OCI-LY1 (cell line): Measurements from ENCODE around the gene MRPL24.

Source experiments
- H2AFZ ChIP-seq: fragments of 200-600 bp; sonication (generic), shearing (Covaris generic); 2 replicates; pipeline ENCODE4 v1.6.0; 2014; ENCODE audit warnings: antibody characterized with exemption, mild to moderate bottlenecking, low read length
- H3F3A ChIP-seq: fragments of 200-600 bp; sonication (generic), shearing (Covaris generic); 2 replicates; pipeline ENCODE4 v1.6.0; 2014; ENCODE audit warnings: mild to moderate bottlenecking, antibody characterized with exemption, low read length, moderate library complexity; ENCODE audit not compliant: insufficient read depth
- H3K27ac ChIP-seq: fragments of 200-600 bp; sonication (generic); 2 replicates; pipeline ENCODE4 v1.5.1; 2014; ENCODE audit warnings: low read length, mixed run types, mild to moderate bottlenecking, low read depth; ENCODE audit not compliant: poor library complexity, severe bottlenecking
- H3K27me3 ChIP-seq: fragments of 200-600 bp; sonication (generic); 2 replicates; pipeline ENCODE4 v1.6.0; 2014; ENCODE audit warnings: antibody characterized with exemption, mild to moderate bottlenecking, low read length, moderate library complexity; ENCODE audit not compliant: insufficient read depth
- H3K36me3 ChIP-seq: fragments of 200-600 bp; sonication (generic); 2 replicates; pipeline ENCODE4 v1.6.1; 2014; ENCODE audit warnings: mild to moderate bottlenecking, antibody characterized with exemption, low read length, moderate library complexity, mixed read lengths; ENCODE audit not compliant: insufficient read depth
- H3K4me1 ChIP-seq: fragments of 200-600 bp; sonication (generic); 2 replicates; pipeline ENCODE4 v1.5.1; 2014; ENCODE audit warnings: mild to moderate bottlenecking, low read length, moderate library complexity; ENCODE audit not compliant: insufficient read depth, severe bottlenecking
- H3K4me2 ChIP-seq: fragments of 200-600 bp; sonication (generic), shearing (Covaris generic); 2 replicates; pipeline ENCODE4 v1.6.1; 2014; ENCODE audit warnings: low read length
- H3K4me3 ChIP-seq: fragments of 200-600 bp; sonication (generic); 2 replicates; pipeline ENCODE4 v1.5.1; 2014; ENCODE audit warnings: low read length, low read depth, mild to moderate bottlenecking, mixed read lengths; ENCODE audit not compliant: poor library complexity, severe bottlenecking
- H3K79me2 ChIP-seq: fragments of 200-600 bp; shearing (Covaris generic); 2 replicates; pipeline ENCODE4 v1.6.1; 2016; ENCODE audit warnings: mixed run types, low read length, mixed read lengths; ENCODE audit not compliant: insufficient read depth
- H3K9ac ChIP-seq: fragments of 200-600 bp; sonication (generic), shearing (Covaris generic); 2 replicates; pipeline ENCODE4 v1.6.1; 2014; ENCODE audit warnings: mild to moderate bottlenecking, low read length, mixed read lengths
- H3K9me2 ChIP-seq: fragments of 200-600 bp; sonication (generic), shearing (Covaris generic); 2 replicates; pipeline ENCODE4 v1.6.1; 2014; ENCODE audit warnings: low read depth, mild to moderate bottlenecking, low read length, mixed read lengths
- H3K9me3 ChIP-seq: fragments of 200-600 bp; shearing (Covaris generic); 2 replicates; pipeline ENCODE4 v1.6.1; 2014; ENCODE audit warnings: low read length, mixed read lengths
- H4K20me1 ChIP-seq: fragments of 200-600 bp; sonication (generic), shearing (Covaris generic); 2 replicates; pipeline ENCODE4 v1.6.0; 2016; ENCODE audit warnings: mild to moderate bottlenecking, low read length; ENCODE audit not compliant: insufficient read depth
- EZH2 ChIP-seq: fragments of 200-600 bp; sonication (generic), shearing (Covaris generic); IDR thresholded peaks from 2 replicates; pipeline ENCODE4 v1.8.0; 2017; ENCODE audit warnings: borderline replicate concordance, mixed run types, mild to moderate bottlenecking, antibody characterized with exemption, low read length, moderate library complexity, mixed read lengths
- TF ChIP-seq, protein P1 (sequence below): fragments of 200-600 bp; sonication (generic), shearing (Covaris generic); IDR thresholded peaks from 2 replicates; pipeline ENCODE4 v1.5.1; 2017; ENCODE audit warnings: mild to moderate bottlenecking, antibody characterized with exemption, low read length, moderate library complexity, mixed read lengths

The MRPL24 gene

GRCh38 chr1:156747742-156748669 lies 7.1 kb upstream of the MRPL24 start:
- TF ChIP-seq EZH2: no peak
- TF ChIP-seq, protein P1, sequence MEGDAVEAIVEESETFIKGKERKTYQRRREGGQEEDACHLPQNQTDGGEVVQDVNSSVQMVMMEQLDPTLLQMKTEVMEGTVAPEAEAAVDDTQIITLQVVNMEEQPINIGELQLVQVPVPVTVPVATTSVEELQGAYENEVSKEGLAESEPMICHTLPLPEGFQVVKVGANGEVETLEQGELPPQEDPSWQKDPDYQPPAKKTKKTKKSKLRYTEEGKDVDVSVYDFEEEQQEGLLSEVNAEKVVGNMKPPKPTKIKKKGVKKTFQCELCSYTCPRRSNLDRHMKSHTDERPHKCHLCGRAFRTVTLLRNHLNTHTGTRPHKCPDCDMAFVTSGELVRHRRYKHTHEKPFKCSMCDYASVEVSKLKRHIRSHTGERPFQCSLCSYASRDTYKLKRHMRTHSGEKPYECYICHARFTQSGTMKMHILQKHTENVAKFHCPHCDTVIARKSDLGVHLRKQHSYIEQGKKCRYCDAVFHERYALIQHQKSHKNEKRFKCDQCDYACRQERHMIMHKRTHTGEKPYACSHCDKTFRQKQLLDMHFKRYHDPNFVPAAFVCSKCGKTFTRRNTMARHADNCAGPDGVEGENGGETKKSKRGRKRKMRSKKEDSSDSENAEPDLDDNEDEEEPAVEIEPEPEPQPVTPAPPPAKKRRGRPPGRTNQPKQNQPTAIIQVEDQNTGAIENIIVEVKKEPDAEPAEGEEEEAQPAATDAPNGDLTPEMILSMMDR: no peak
- Histone ChIP-seq H3K27me3 (no peaks in the 10 kb centered on the region), H3K4me3 (peak overlapping the region; percentile 91), H4K20me1 (no peaks in the 10 kb centered on the region), H3K4me2 (peak overlapping the region; percentile 98), H3F3A (no peaks in the 10 kb centered on the region), H3K4me1 (peaks cover 50% of the 10 kb centered on the region), H3K9me3 (no peaks in the 10 kb centered on the region), H3K27ac (peak overlapping the region; percentile 82), H2AFZ (no peak overlapping the region), H3K36me3 (peaks cover 40% of the 10 kb centered on the region), H3K9me2 (no peaks in the 10 kb centered on the region), H3K79me2 (peaks cover 53% of the 10 kb centered on the region), H3K9ac (peak overlapping the region; percentile 99)

- Histone ChIP-seq H3F3A (0 out of 2 replicates have a peak, but pooled peaks cover 5% of the 10 kb centered on the region), H4K20me1 (no peaks in the 10 kb centered on the region), H3K27me3 (no peaks in the 10 kb centered on the region), H3K9ac (peak overlapping the region; percentile 99; the same call in 1 of the 2 replicates), H3K9me2 (no peaks in the 10 kb centered on the region), H3K4me3 (peak overlapping the region; percentile 91), H2AFZ (no peak overlapping the region), H3K79me2 (peaks cover 53% of the 10 kb centered on the region), H3K4me1 (peaks cover 44% of the 10 kb centered on the region), H3K9me3 (no peaks in the 10 kb centered on the region), H3K27ac (peak overlapping the region; percentile 82), H3K36me3 (peaks cover 50% of the 10 kb centered on the region), H3K4me2 (peak overlapping the region; percentile 98)
- TF ChIP-seq, protein P1: peak; percentile 55; the same call in 1 of the 2 replicates
- TF ChIP-seq EZH2: no peak
These were observed 6.1 kb upstream of the MRPL24 start for GRCh38 chr1:156746728-156747631.

GRCh38 chr1:156746406-156746727 lies 5.5 kb upstream of the MRPL24 start:
- no peak overlapping the region for H3K4me3 ChIP-seq
- no peak overlapping the region for H3K9ac ChIP-seq
- H3K9me3 ChIP-seq: no peaks in the 10 kb centered on the region
- peaks cover 53% of the 10 kb centered on the region for H3K79me2 ChIP-seq
- peaks cover 50% of the 10 kb centered on the region for H3K4me1 ChIP-seq
- no peaks in the 10 kb centered on the region for H4K20me1 ChIP-seq
- no peaks in the 10 kb centered on the region for H3K27me3 ChIP-seq
- peak overlapping the region; percentile 76 for H3K27ac ChIP-seq
- 0 out of 2 replicates have a peak, but pooled peaks cover 9% of the 10 kb centered on the region for H3F3A ChIP-seq
- peaks cover 56% of the 10 kb centered on the region for H3K36me3 ChIP-seq
- no peak overlapping the region for H2AFZ ChIP-seq
- H3K4me2 ChIP-seq: peak overlapping the region; percentile 53; the same call in 1 of the 2 replicates
- no peak for TF ChIP-seq EZH2
- TF ChIP-seq, protein P1: no peak
- H3K9me2 ChIP-seq: no peaks in the 10 kb centered on the region
